Measurements from ENCODE around the gene IGF2.
"Not testable (repeated sequence)": the region's sequence is repeated elsewhere in the genome, so short reads cannot be mapped to it uniquely, and the experiment has no call there.

Gene IGF2

GRCh38 chr11:2139123-2139521 is at the start of gene IGF2:
IGF2 (minus strand) TSS chr11:2139389; CDS start chr11:2135523, 3,866 bp downstream.
- DNase-seq, result no peak

DNA sequence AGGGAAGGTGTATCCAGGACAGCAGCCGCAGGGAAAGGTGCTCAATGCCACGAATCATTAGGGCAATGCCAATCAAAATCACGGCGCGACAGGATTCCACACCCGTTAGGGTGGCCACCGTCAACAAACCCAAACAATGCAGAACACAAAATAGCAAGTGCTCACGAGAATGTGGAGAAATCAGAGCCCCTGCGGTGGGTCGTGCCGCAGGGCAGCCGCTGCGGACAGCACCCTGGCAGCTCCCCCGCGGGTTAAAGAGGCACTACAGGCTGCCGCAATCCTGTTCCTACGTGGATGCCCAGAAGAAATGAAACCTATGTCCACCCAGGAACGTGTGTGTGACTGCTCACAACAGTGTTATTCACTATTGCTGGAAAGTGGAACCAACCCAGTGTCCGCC is 49.6 kb upstream of the IGF2 start:
- DNase-seq, result no peak

- DNase-seq, result no peak
Observed at GRCh38 chr11:2187280-2187707, 48.1 kb upstream of the IGF2 start.

GRCh38 chr11:2186669-2187279 is 47.6 kb upstream of the IGF2 start:
- no peak for DNase-seq

DNA sequence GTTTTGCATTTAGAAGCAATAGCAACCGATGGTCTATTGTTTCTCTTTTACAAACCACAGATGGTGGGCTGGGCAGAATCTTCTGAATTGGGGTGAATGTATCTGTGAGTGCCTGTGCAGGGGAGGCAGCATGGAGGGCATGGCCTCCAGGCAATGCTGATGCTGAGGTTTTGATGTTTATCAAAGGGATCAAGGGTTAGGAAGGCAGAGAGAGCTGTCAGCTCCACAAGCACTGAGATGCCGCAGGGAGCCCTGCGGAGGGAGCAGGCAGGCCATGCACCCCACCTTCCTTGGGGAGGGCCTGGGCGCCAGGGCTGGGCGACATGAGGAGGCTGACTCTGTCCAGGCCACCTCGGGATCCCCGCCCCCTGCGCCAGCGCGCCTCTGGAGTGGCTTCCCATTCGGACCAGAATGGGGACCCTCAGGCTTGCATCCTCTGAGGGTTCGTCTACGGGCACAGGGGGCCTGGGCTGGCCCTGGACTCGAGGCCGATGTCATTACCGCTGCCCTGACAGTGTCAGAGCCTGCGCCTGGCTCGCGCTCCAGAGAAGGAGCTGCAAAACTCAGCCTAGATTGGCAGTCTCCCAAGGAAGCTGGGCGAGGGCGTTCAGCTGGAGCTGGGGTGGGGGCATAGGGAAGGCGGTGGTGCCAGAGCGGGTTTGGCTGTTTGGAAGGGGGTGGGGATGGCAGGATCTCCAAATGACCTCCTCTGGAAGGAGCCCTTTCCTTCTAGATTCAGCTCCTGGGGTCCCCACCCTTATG is 46.3 kb upstream of the IGF2 start:
- peak; percentile 3 for DNase-seq

DNA sequence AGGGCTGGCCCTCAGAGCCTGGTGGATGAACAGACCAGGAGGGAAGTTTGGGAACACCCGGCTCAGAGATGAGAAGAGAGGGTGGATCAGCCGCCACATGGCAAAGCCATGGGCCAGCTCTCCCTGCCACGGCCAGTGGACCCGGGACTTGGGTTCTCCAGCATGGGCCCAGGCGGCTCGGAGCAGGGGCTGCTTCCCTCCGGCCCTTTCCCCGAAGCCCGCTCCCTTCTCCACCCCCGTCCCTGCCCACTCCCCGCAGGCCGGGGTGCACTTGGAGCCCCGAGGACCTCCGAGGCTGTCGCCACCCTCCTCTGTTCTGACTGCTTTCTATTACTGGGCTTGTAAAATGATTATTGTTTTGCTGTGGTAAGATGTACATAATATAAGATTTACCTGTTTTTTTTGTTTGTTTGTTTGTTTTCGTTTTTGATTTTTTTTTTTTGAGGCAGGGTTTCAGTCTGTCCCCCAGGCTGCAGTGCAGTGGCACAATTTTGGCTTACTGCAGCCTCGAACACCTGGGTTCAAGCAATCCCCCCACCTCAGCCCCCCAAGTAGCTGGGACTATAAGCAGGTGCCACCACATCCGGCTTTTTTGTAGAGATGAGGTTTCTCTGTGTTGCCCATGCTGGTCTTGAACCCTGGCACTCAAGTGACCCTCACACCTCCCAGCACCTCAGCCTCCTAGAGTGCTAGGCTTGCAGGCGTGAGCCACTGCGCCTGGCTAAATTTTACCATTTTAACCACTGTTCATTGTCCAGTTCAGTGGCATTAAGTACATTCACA is 43.7 kb upstream of the IGF2 start:
- DNase-seq, result no peak

DNA sequence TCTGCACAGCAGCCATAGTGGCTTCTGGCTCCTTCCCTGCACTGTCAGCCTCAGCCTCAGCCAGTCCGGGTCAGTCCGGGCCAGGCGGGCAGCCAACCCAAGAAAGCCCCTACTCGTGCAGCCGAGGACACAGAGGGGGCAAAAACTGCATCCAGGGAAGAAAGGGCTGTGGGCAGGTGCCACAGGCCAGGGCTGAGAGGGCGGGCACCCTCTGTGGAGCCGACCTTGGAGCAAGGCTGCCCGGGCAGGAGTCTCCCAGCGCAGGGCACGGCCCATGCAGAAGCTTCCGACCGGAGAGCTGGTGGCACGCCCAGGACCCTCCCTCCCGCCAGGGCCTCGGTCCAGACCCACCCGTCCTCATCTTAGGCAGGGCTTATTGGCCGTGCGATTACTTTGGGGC is 42.9 kb upstream of the IGF2 start:
- no peak for DNase-seq

- DNase-seq, result no peak
Observed at GRCh38 chr11:2180789-2181370, 41.7 kb upstream of the IGF2 start.

- DNase-seq, result no peak
Observed at GRCh38 chr11:2180347-2180746, 41.2 kb upstream of the IGF2 start.

- DNase-seq, result no peak
Observed at GRCh38 chr11:2179516-2179915, 40.3 kb upstream of the IGF2 start.

GRCh38 chr11:2178906-2179494 is 39.8 kb upstream of the IGF2 start:
- no peak for DNase-seq

- DNase-seq, result not testable (repeated sequence)
Observed at GRCh38 chr11:2178055-2178773, 39.0 kb upstream of the IGF2 start.

- no peak for DNase-seq
Observed at GRCh38 chr11:2177076-2177475, 37.9 kb upstream of the IGF2 start.

GRCh38 chr11:2176389-2176900 is 37.3 kb upstream of the IGF2 start:
- DNase-seq, result no peak

- DNase-seq, result peak; percentile 5
Observed at GRCh38 chr11:2175659-2176058, 36.5 kb upstream of the IGF2 start.

DNA sequence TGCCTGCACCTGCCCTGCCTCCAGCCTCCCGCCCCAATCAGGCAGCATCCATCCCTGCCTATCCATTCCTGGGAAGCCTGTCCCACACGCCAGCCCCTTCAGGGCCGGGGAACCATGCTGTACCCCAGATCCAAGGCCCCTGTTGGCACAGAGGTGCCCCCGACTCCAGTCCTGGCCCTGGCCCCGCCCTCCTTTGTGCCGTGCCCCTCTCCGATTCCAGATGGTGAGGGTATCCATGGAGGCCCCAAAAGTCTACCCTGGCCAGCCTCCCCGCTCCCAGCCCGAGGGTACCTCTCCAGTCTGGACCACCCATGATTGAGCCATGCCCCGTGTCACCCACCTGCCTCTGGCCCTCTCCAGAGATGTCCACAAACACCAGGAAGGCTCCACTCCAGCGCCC is 35.2 kb upstream of the IGF2 start:
- no peak for DNase-seq

DNA sequence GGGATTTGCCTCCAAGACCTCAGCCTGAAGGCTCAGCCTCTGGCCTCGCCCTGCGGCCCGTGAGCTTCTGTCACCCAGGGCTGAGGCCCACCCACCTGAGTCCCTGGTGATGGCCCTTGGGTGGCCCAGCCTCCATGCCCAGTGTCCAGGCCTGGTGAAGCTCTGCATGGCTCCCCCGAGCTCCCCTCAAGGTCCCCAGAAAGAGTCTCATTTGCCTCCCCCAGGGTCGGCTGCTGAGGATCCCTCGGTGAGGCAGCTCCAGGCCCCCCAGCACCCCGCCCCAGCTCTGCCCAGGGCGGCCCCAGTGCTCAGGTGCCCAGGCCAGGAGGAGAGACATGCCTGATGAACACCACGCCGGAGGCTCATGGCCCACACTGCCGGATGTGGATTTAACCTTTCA is 34.6 kb upstream of the IGF2 start:
- DNase-seq, result no peak

GRCh38 chr11:2173150-2173693 is 34.0 kb upstream of the IGF2 start:
- DNase-seq, result no peak

DNA sequence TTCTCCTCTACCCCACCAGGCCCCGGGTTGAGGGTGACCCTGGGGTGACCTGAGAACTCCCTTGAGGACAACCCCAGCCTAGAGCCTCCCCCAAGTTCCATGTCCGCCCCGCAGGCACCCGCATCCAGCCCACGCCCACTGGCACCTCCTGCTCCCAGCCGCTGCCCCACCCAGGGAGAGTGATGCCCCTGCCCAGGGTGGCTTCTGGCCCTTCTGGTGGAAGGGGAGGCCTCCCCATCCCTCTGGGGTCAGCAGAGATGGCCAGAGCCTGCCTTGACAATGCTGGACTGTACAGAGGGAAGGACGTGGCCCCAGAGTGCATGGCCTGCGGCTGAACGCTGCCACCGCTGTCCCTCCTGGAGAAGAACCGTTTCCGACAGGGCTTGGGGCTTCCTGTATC is 33.5 kb upstream of the IGF2 start:
- DNase-seq, result no peak

DNA sequence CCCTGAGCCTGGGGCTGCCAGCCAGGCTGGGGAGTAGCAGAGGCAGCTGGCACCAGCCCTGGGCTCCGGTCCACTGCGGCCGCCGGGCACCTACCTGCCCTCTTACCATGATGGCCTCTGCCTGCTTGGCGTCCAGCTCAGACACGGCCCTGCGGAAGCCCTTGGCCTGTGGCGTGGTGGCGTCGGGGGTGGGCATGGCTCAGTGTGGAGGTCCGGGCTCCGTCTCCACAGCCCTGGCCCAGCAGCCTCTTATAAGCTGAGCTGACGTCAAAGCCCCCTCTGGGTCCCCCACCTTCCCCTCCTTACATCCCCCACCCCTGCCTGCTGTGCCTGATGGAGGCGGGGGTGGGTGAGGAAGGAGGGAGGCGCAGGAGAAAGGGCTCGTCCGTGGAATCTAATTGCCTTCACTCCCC is 32.4 kb upstream of the IGF2 start, which contains the start of gene TH:
Gene TH (minus strand): TSS at position 225 of the 413 bp plus-strand sequence. CDS start 29 bp downstream, at position 196.
- DNase-seq, result no peak

Measured in DMS79 treated with DMSO at 0.1 percent for 48 hours (cell line).